HS-27A (cell line): ENCODE measurements around the gene STEAP1B.

ENCODE experiments used
- DNase-seq: peaks from one replicate; pipeline ENCODE4 v3.0.0-alpha.2; 2012; ENCODE audit warnings: low read depth, missing footprints

The STEAP1B gene

GRCh38 chr7:22430457-22430856, 69.5 kb downstream of the STEAP1B start:
- DNase-seq = no peak

- no peak for DNase-seq
Measured at GRCh38 chr7:22429386-22429785, 70.6 kb downstream of the STEAP1B start.

GRCh38 chr7:22427855-22428254, 72.1 kb downstream of the STEAP1B start:
- no peak for DNase-seq

GRCh38 chr7:22427104-22427503, 72.9 kb downstream of the STEAP1B start:
- DNase-seq = no peak

- no peak for DNase-seq
Measured at GRCh38 chr7:22426463-22427094, 73.4 kb downstream of the STEAP1B start.

GRCh38 chr7:22425361-22425760, 74.6 kb downstream of the STEAP1B start:
- DNase-seq = no peak

GRCh38 chr7:22422831-22423615, 77.0 kb downstream of the STEAP1B start:
- DNase-seq = no peak

GRCh38 chr7:22420973-22421635, 78.9 kb downstream of the STEAP1B start:
- DNase-seq = no peak

GRCh38 chr7:22420008-22420407, 80.0 kb downstream of the STEAP1B start:
- no peak for DNase-seq

- DNase-seq = no peak
Measured at GRCh38 chr7:22419488-22419887, 80.5 kb downstream of the STEAP1B start.

GRCh38 chr7:22418251-22419046, 81.5 kb downstream of the STEAP1B start:
- no peak for DNase-seq

GRCh38 chr7:22417841-22418240, 82.1 kb downstream of the STEAP1B start:
- DNase-seq = no peak

GRCh38 chr7:22417349-22417748, 82.6 kb downstream of the STEAP1B start:
- DNase-seq = no peak

- DNase-seq = no peak
Measured at GRCh38 chr7:22414424-22414823, 85.6 kb downstream of the STEAP1B start.

- no peak for DNase-seq
Measured at GRCh38 chr7:22413211-22413610, 86.8 kb downstream of the STEAP1B start.

GRCh38 chr7:22411977-22412693, 87.9 kb downstream of the STEAP1B start:
- DNase-seq = no peak

- DNase-seq = no peak
Measured at GRCh38 chr7:22406715-22407114, 93.3 kb downstream of the STEAP1B start.

- no peak for DNase-seq
Measured at GRCh38 chr7:22404421-22405023, 95.5 kb downstream of the STEAP1B start.

GRCh38 chr7:22403344-22403743, 96.6 kb downstream of the STEAP1B start:
- DNase-seq = no peak

- no peak for DNase-seq
Measured at GRCh38 chr7:22402250-22402649, 97.7 kb downstream of the STEAP1B start.

GRCh38 chr7:22400936-22401553, 98.9 kb downstream of the STEAP1B start:
- DNase-seq = no peak
